ENCODE measurements around the gene SLC22A2. TPM values are rescaled to one million over a fixed set of nuclear protein-coding genes. Genes with fewer than 3 reads are reported as not detected.

The SLC22A2 gene
- total RNA-seq, 4 donors from 2014 or later = not detected

DNA sequence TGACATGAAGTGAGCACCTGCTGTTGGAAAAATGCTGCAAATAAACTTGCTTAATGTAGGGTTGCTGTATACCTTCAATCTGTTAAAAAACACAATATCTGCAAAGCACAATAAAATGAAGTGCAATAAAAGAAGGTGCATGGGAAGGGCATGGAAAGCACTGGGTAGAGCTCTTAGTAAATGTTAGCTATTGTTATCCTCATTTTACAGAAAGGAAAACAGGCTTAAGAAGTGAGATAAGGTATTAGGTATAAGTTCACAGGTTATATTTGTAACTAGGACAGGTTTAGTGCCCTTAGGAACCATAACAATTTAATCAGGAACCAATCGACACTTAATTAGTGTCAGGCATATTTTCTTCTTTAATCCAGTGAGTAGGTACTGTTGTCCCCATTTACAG is 36.7 kb downstream of the SLC22A2 start:
- Histone ChIP-seq H3K4me1 (no peaks in the 10 kb centered on the region), H3K27ac (no peak overlapping the region), H3K27me3 (no peaks in the 10 kb centered on the region), H3K36me3 (no peaks in the 10 kb centered on the region), H3K4me3 (replicated peaks in 1 of 3) (no peak overlapping the region), H3K9me3 (no peaks in the 10 kb centered on the region)
- intact Hi-C loops (cut with DNase I) = no loop called here
- WGBS, 2 donors = 87 to 93% methylated on average over 1 of the region's 1 CpG
- TF ChIP-seq POLR2A (IDR thresholded peaks at IDR 0.05) (no peak), CTCF (IDR thresholded peaks at IDR 0.05) (no peak)
- no peak for DNase-seq

DNA sequence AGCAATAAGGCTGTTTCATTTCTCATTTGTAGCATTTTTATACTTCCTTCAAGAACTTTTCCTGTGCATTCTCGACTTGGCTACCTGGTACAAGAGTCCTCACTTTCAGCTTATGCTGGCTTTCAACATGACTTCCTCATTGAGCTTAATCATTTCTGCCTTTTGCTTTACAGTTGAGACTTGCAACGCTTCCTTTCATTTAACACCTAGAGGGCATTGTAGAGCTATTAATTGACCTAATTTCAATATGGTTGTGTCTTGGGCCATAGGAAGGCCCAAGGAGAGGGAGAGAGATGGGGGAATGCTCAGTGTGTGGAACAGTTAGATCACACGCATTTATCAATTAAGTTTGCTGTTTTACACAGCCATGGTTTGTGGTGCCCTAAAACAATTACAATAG is 37.2 kb downstream of the SLC22A2 start:
- intact Hi-C loops (cut with DNase I) = no loop called here
- Histone ChIP-seq H3K27ac (no peak overlapping the region), H3K4me3 (replicated peaks in 1 of 3) (no peak overlapping the region), H3K9me3 (no peaks in the 10 kb centered on the region), H3K27me3 (no peaks in the 10 kb centered on the region), H3K4me1 (no peaks in the 10 kb centered on the region), H3K36me3 (no peaks in the 10 kb centered on the region)
- WGBS, 2 donors = 49 to 54% methylated on average over 3 of the region's 3 CpGs
- no peak for DNase-seq
- TF ChIP-seq CTCF (IDR thresholded peaks at IDR 0.05) = no peak
- TF ChIP-seq POLR2A (IDR thresholded peaks at IDR 0.05) = no peak

DNA sequence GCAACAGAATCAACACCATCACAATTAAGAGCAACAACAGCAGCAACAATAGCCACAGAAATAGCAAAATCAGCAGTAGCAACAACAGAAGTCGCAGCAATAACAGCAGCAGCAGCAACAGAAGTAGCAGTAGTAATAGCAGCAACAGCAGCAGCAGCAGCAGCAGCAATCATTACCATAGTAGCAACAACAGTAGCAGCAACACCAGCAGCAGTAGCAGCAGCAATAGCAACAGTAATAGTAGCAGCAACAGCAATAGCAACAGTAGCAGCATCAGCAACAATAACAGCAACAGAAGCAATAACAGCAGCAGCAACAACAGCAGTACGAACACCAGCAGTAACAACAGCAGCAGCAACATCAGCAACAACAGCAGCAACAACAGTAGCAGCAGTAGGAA is 39.8 kb downstream of the SLC22A2 start:
- no peaks in the 10 kb centered on the region for H3K36me3 ChIP-seq
- intact Hi-C loops (cut with DNase I) = no loop called here

DNA sequence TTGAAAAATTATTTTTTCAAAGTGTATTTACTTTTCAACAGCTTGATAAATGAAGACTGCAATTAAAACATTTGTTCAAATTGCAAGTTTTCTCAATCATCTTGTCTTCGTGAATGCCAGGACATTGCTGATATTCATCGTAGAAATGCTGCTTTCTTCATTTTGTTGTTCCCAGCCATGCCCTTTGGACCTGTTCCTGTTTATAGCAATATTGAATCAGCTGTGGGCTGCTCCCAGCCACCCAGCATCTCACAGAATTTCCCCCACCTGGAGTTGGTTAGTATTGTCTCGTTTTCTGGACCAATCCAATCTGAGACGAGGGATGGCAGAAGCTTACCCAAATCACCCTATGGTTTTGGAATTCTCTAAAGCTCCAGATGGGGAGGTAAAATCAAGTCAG is 40.8 kb downstream of the SLC22A2 start:
- H3K27ac ChIP-seq = no peak overlapping the region
- 79 to 84% methylated on average over 4 of the region's 4 CpGs for WGBS, 2 donors
- intact Hi-C loops (cut with DNase I) = no loop called here
- no peaks in the 10 kb centered on the region for H3K36me3 ChIP-seq
- no peaks in the 10 kb centered on the region for H3K4me1 ChIP-seq
- DNase-seq = no peak
- H3K27me3 ChIP-seq = no peaks in the 10 kb centered on the region
- no peaks in the 10 kb centered on the region for H3K9me3 ChIP-seq
- no peak overlapping the region for H3K4me3 ChIP-seq (replicated peaks in 1 of 3)
- TF ChIP-seq CTCF (IDR thresholded peaks at IDR 0.05) = no peak
- no peak for TF ChIP-seq POLR2A (IDR thresholded peaks at IDR 0.05)

More for the DNA sequence above, 39.8 kb downstream of the SLC22A2 start:
- no peak overlapping the region for H3K27ac ChIP-seq
- no peak overlapping the region for H3K4me3 ChIP-seq (replicated peaks in 1 of 3)
- 82 to 83% methylated on average over 2 of the region's 2 CpGs for WGBS, 2 donors
- H3K27me3 ChIP-seq = no peaks in the 10 kb centered on the region
- H3K9me3 ChIP-seq = no peaks in the 10 kb centered on the region
- DNase-seq = no peak
- H3K4me1 ChIP-seq = no peaks in the 10 kb centered on the region
- TF ChIP-seq CTCF (IDR thresholded peaks at IDR 0.05) (no peak), POLR2A (IDR thresholded peaks at IDR 0.05) (no peak)

DNA sequence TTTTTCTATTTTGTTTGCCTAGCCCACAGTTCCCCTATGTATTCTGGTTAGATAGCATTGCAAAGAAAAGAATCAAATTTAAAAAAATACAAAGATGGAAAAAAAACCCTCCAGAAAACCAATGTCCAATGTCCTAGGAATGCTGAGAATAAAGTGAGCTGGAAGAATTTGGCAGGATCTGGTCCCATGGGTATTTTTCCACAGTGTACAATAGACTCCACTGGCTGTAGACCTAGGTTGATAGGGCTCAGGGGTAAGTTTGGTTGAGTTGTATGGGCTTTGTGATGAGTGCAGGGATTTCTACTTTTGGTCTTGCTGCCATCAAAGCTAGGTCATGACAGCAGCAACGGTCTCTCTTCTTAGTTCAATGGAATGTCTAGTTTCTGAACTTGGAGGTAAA is 41.5 kb downstream of the SLC22A2 start:
- no peak overlapping the region for H3K27ac ChIP-seq
- H3K4me3 ChIP-seq (replicated peaks in 1 of 3) = no peak overlapping the region
- TF ChIP-seq POLR2A (IDR thresholded peaks at IDR 0.05) (no peak), CTCF (IDR thresholded peaks at IDR 0.05) (no peak)
- 68 to 74% methylated on average over 1 of the region's 1 CpG for WGBS, 2 donors
- no peaks in the 10 kb centered on the region for H3K9me3 ChIP-seq
- no peaks in the 10 kb centered on the region for H3K36me3 ChIP-seq
- H3K27me3 ChIP-seq = no peaks in the 10 kb centered on the region
- intact Hi-C loops (cut with DNase I) = no loop called here
- no peak for DNase-seq
- no peaks in the 10 kb centered on the region for H3K4me1 ChIP-seq
